Keratinocyte (primary cell): ENCODE results near the gene FLAD1. TPM values are rescaled to one million over a fixed set of nuclear protein-coding genes. Genes with fewer than 3 reads are reported as not detected.

ENCODE experiments used
- DNase-seq: peaks from one replicate; pipeline ENCODE4 v3.0.0-alpha.2; 2011; ENCODE audit warnings: low read depth, missing footprints, low spot score
- FAIRE-seq: peaks from 2 replicates; lab custom pipeline; 2011; peaks lifted over from hg19 to GRCh38; lab: Jason Lieb, UNC
- H2AFZ ChIP-seq: 2 replicates; pipeline ENCODE4 v1.6.0; 2012; ENCODE audit warnings: low read length, control low read depth, inconsistent platforms; ENCODE audit not compliant: control insufficient read depth
- H3K27ac ChIP-seq: 2 replicates; pipeline ENCODE4 v1.5.1; 2011; ENCODE audit warnings: low read length; ENCODE audit not compliant: control insufficient read depth, insufficient read depth
- H3K27me3 ChIP-seq: 3 replicates; pipeline ENCODE4 v1.6.0; 2011; ENCODE audit warnings: low read length; ENCODE audit not compliant: control insufficient read depth, insufficient read depth; ENCODE audit errors: extremely low read depth
- H3K36me3 ChIP-seq, 2 experiments: 2 replicates in 1 of 2; 3 replicates in 1 of 2; pipeline ENCODE4 v1.5.1; 2011; ENCODE audit warnings: low read length in 2 of 2, mild to moderate bottlenecking in 1 of 2; ENCODE audit not compliant: control insufficient read depth in 2 of 2, insufficient read depth in 2 of 2; ENCODE audit errors: extremely low read depth in 1 of 2
- H3K4me1 ChIP-seq: 3 replicates; pipeline ENCODE4 v1.5.1; 2011; ENCODE audit warnings: low read length; ENCODE audit not compliant: control insufficient read depth, insufficient read depth; ENCODE audit errors: extremely low read depth
- H3K4me2 ChIP-seq: 3 replicates; pipeline ENCODE4 v1.6.0; 2011; ENCODE audit warnings: low read depth, low read length; ENCODE audit not compliant: control insufficient read depth, insufficient read depth; ENCODE audit errors: extremely low read depth
- H3K4me3 ChIP-seq, 3 experiments: fragments of 200-600 bp in 1 of 3; sonication (generic) in 1 of 3; 2 replicates in 2 of 3; 3 replicates in 1 of 3; pipeline ENCODE4 v1.5.1; 2011 to 2016; ENCODE audit warnings: low read length in 3 of 3, mild to moderate bottlenecking in 3 of 3, control low read depth in 2 of 3, inconsistent platforms in 1 of 3, low read depth in 1 of 3, mixed read lengths in 1 of 3, mixed run types in 1 of 3, moderate library complexity in 1 of 3; ENCODE audit not compliant: control insufficient read depth in 2 of 3, insufficient read depth in 2 of 3; ENCODE audit errors: extremely low read depth in 1 of 3
- H3K79me2 ChIP-seq: 2 replicates; pipeline ENCODE4 v1.6.0; 2012; ENCODE audit warnings: low read length; ENCODE audit not compliant: control insufficient read depth, insufficient read depth
- H3K9ac ChIP-seq: 3 replicates; pipeline ENCODE4 v1.6.0; 2011; ENCODE audit warnings: low read length; ENCODE audit not compliant: control insufficient read depth, insufficient read depth; ENCODE audit errors: extremely low read depth
- H3K9me1 ChIP-seq: 3 replicates; pipeline ENCODE4 v1.6.0; 2011; ENCODE audit warnings: low read length; ENCODE audit not compliant: control insufficient read depth, insufficient read depth; ENCODE audit errors: extremely low read depth
- H3K9me3 ChIP-seq: 2 replicates; pipeline ENCODE4 v1.5.1; 2012; ENCODE audit warnings: low read depth, low read length; ENCODE audit not compliant: control insufficient read depth
- H4K20me1 ChIP-seq: 3 replicates; pipeline ENCODE4 v1.6.0; 2011; ENCODE audit warnings: low read length; ENCODE audit not compliant: control insufficient read depth, insufficient read depth; ENCODE audit errors: extremely low read depth
- CTCF ChIP-seq, 3 experiments: IDR thresholded peaks in 1 of 3; conservative IDR thresholded peaks in 1 of 3; optimal IDR thresholded peaks in 1 of 3; 2 replicates in 2 of 3; 3 replicates in 1 of 3; pipeline versions ENCODE3 to v1.5.1; 2011; ENCODE audit warnings: low read length in 3 of 3, mild to moderate bottlenecking in 3 of 3, moderate library complexity in 2 of 3, control low read depth in 1 of 3, inconsistent platforms in 1 of 3; ENCODE audit not compliant: insufficient read depth in 2 of 3; ENCODE audit errors: extremely low read depth in 1 of 3
- EZH2 ChIP-seq: IDR thresholded peaks from one replicate; pipeline ENCODE4 v1.6.1; 2012; ENCODE audit warnings: inconsistent platforms, mild to moderate bottlenecking, low read length, moderate library complexity
- dilution Hi-C: fragments of 300-500 bp; cut with MboI; formaldehyde crosslinking; loops from one replicate; pipeline ENCODE4 v1.7.0; 2020; ENCODE audit warnings: low sequenced_read_pairs; ENCODE audit not compliant: extremely low pct_ligation_motif_present
- polyA plus RNA-seq, 5 experiments: library from polyadenylated mRNA; depleted of rRNA in 3 of 5; stranded (reverse) in 3 of 5; stranded (forward) in 1 of 5; unstranded in 1 of 5; fragments of >200 nt; gene quantifications; 1 replicate in 1 of 5; 2 replicates in 3 of 5; 3 replicates in 1 of 5; pipeline versions ENCODE4 v1.2.1 to v1.2.3, GENCODE V29; 2011 to 2012; ENCODE audit warnings: missing spikeins in 2 of 5, low read depth in 1 of 5, low replicate concordance in 1 of 5

FLAD1 gene
- polyA plus RNA-seq, 1 donor (not counting 4 experiments of a cell fraction or from before 2014, with no cell fraction given), result 51.4 TPM

GRCh38 chr1:154958681-154959425 is 24.3 kb upstream of the FLAD1 start:
- no peak overlapping the region for H3K4me2 ChIP-seq
- H3K9ac ChIP-seq, result no peak overlapping the region
- no peaks in the 10 kb centered on the region for H3K27me3 ChIP-seq
- H3K79me2 ChIP-seq, result peaks cover 18% of the 10 kb centered on the region
- H4K20me1 ChIP-seq, result no peaks in the 10 kb centered on the region
- H3K9me3 ChIP-seq, result no peaks in the 10 kb centered on the region
- H3K27ac ChIP-seq, result no peak overlapping the region
- H3K4me1 ChIP-seq, result peaks cover 40% of the 10 kb centered on the region
- H3K9me1 ChIP-seq, result no peaks in the 10 kb centered on the region
- no peak overlapping the region for H3K4me3 ChIP-seq
- peaks cover 9 to 26% of the 10 kb centered on the region in 2 experiments for H3K36me3 ChIP-seq
- dilution Hi-C loops, result no loop called here
- H2AFZ ChIP-seq, result no peak overlapping the region
- TF ChIP-seq EZH2, result no peak
- no peak for TF ChIP-seq CTCF (optimal IDR thresholded peaks at IDR 0.05 in 1 of 3, IDR thresholded peaks at IDR 0.05 in 1 of 3, conservative IDR thresholded peaks at IDR 0.05 in 1 of 3; ENCODE audit: extremely low read depth in 1 of 3, insufficient read depth in 2 of 3, low read length in 3 of 3)
- no peak for FAIRE-seq
- DNase-seq, result no peak

GRCh38 chr1:154959426-154959780 is 23.7 kb upstream of the FLAD1 start:
- dilution Hi-C loops, result no loop called here

More at GRCh38 chr1:154959426-154959780, 23.7 kb upstream of the FLAD1 start:
- no peak overlapping the region for H2AFZ ChIP-seq
- no peak for DNase-seq
- H3K4me2 ChIP-seq, result no peak overlapping the region
- no peak overlapping the region for H3K9ac ChIP-seq
- no peak for FAIRE-seq
- H3K4me1 ChIP-seq, result peaks cover 40% of the 10 kb centered on the region
- TF ChIP-seq EZH2 (no peak), CTCF (optimal IDR thresholded peaks at IDR 0.05 in 1 of 3, IDR thresholded peaks at IDR 0.05 in 1 of 3, conservative IDR thresholded peaks at IDR 0.05 in 1 of 3; ENCODE audit: extremely low read depth in 1 of 3, insufficient read depth in 2 of 3, low read length in 3 of 3) (no peak)
- no peaks in the 10 kb centered on the region for H3K27me3 ChIP-seq
- H3K36me3 ChIP-seq, result peaks cover 13 to 27% of the 10 kb centered on the region in 2 experiments
- peaks cover 18% of the 10 kb centered on the region for H3K79me2 ChIP-seq
- no peak overlapping the region for H3K27ac ChIP-seq
- no peaks in the 10 kb centered on the region for H3K9me3 ChIP-seq
- H3K4me3 ChIP-seq, result no peak overlapping the region
- no peaks in the 10 kb centered on the region for H3K9me1 ChIP-seq
- no peaks in the 10 kb centered on the region for H4K20me1 ChIP-seq
